ENCODE data around the gene ABCC6. TPM values are rescaled to one million over a fixed set of nuclear protein-coding genes. Genes with fewer than 3 reads are reported as not detected.
"Not testable (repeated sequence)": the region's sequence is repeated elsewhere in the genome, so short reads cannot be mapped to it uniquely, and the experiment has no call there.

The ABCC6 gene
- total RNA-seq, 1 experiment from 2014 or later: 2.9 TPM

DNA sequence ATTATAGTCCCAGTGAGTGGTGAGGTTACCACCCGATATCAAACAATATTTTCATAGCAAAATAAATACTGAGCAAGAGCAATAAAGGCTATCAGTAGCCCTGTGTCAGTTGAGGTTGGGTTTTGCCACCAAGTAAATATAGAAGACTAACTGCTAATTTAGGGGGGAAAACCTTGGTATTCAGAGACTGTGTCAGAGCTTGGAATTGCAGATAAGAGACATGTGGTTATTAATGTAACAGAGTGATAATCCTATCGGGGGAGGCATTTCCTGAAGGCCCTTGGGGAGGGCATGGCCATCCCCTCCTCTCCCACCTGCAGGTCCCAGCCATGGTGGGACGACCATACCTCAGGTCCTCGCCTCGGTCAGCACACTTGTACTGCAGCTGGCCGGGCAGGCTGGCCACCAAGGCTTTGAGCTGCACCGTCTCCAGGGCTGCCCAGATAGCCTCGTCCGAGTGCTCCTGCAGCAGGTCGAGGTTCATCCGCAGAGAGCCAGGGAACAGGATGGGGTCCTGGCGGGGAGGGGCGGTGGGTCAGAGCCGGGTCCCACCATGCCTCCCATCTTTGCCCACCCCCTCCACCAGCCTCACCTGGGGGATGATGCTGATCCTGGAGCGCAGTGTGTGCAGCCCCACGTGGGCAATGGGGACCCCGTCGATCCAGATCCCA is 68.9 kb downstream of the ABCC6 start:
- H3K27ac ChIP-seq (ENCODE audit: low read length): no peak overlapping the region
- peaks cover 22% of the 10 kb centered on the region for H3K4me1 ChIP-seq (ENCODE audit: control insufficient read depth, insufficient read depth, low read length)
- H3K36me3 ChIP-seq (ENCODE audit: control insufficient read depth, insufficient read depth, low read length): no peaks in the 10 kb centered on the region
- no TSS peak for BruUV-seq (replicated peaks)
- in situ Hi-C loops (cut with HindIII; ENCODE audit: low pct_unique_long_range_greater_than_20kb, low sequenced_read_pairs): no loop called here
- H3K9me3 ChIP-seq (ENCODE audit: control insufficient read depth, insufficient read depth, low read depth, low read length): no peaks in the 10 kb centered on the region
- no peak overlapping the region for H3K4me3 ChIP-seq (ENCODE audit: low read depth in 2 of 2, low read length in 2 of 2)
- H3K27me3 ChIP-seq (ENCODE audit: control insufficient read depth, insufficient read depth, low read length): no peaks in the 10 kb centered on the region
- intact Hi-C loops (cut with micrococcal nuclease; ENCODE audit: unreplicated experiment): no loop called here
- ATAC-seq (no peak), DNase-seq (ENCODE audit: low read depth, low spot score) (no peak)
- ChIA-PET CTCF (interaction anchor here (0.6 kb wide), 1 partner anchor 1000 kb away, joined by 3 read pairs; no protein-coding TSS in a partner anchor), POLR2A (no interaction called here)
- TF ChIP-seq, protein P1, sequence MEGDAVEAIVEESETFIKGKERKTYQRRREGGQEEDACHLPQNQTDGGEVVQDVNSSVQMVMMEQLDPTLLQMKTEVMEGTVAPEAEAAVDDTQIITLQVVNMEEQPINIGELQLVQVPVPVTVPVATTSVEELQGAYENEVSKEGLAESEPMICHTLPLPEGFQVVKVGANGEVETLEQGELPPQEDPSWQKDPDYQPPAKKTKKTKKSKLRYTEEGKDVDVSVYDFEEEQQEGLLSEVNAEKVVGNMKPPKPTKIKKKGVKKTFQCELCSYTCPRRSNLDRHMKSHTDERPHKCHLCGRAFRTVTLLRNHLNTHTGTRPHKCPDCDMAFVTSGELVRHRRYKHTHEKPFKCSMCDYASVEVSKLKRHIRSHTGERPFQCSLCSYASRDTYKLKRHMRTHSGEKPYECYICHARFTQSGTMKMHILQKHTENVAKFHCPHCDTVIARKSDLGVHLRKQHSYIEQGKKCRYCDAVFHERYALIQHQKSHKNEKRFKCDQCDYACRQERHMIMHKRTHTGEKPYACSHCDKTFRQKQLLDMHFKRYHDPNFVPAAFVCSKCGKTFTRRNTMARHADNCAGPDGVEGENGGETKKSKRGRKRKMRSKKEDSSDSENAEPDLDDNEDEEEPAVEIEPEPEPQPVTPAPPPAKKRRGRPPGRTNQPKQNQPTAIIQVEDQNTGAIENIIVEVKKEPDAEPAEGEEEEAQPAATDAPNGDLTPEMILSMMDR (IDR thresholded peaks at IDR 0.05): no peak
- TF ChIP-seq POLR2AphosphoS5 (IDR thresholded peaks at IDR 0.05; ENCODE audit: low read depth, low read length): peak; percentile 28; the same call in 1 of the 2 replicates

DNA sequence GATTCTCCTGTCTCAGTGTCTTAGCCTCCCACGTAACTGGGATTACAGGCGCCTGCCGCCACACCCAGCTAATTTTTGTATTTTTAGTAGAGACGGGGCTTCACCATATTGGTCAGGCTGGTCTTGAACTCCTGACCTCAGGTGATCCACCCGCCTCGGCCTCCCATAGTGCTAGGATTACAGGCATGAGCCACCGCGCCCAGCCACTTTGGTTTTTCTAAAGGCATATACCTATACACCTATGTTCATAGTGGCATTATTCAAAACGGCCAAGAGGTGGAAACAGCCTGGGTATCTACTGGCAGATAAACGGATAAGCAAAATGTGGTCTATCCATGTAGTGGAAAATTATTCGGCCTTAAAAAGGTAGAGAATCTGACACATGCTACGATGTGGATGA is 70.3 kb downstream of the ABCC6 start:
- H3K27ac ChIP-seq (ENCODE audit: low read length); intact Hi-C loops (cut with micrococcal nuclease; ENCODE audit: unreplicated experiment); DNase-seq (ENCODE audit: low read depth, low spot score); in situ Hi-C loops (cut with HindIII; ENCODE audit: low pct_unique_long_range_greater_than_20kb, low sequenced_read_pairs); H3K9me3 ChIP-seq (ENCODE audit: control insufficient read depth, insufficient read depth, low read depth, low read length); H3K36me3 ChIP-seq (ENCODE audit: control insufficient read depth, insufficient read depth, low read length); H3K4me3 ChIP-seq (ENCODE audit: low read depth in 2 of 2, low read length in 2 of 2); BruUV-seq (replicated peaks); CTCF ChIA-PET; POLR2A ChIA-PET; H3K27me3 ChIP-seq (ENCODE audit: control insufficient read depth, insufficient read depth, low read length): not testable (repeated sequence)
- peak; percentile 1; the same call in 1 of the 2 replicates for ATAC-seq
- H3K4me1 ChIP-seq (ENCODE audit: control insufficient read depth, insufficient read depth, low read length): peaks cover 31% of the 10 kb centered on the region

DNA sequence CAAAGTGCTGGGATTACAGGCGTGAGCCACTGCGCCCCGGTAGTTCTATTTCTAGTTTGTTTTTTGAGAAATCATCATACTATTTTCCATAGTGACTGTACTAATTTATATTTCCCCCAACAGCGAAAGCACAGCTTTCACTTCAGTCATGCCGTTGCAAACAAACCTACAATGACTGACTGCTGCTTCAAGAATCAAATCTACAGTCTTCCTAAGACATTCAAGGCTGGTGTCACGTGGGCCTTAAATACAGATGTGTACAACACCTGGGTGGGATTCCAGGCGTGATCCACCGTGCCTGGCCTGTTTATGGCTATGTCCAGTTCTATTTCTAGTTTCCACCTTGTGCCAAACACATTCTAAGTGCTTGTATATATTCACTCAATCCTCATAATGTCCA is 72.0 kb downstream of the ABCC6 start:
- DNase-seq (ENCODE audit: low read depth, low spot score) (no peak), ATAC-seq (no peak)
- intact Hi-C loops (cut with micrococcal nuclease; ENCODE audit: unreplicated experiment) (no loop called here), in situ Hi-C loops (cut with HindIII; ENCODE audit: low pct_unique_long_range_greater_than_20kb, low sequenced_read_pairs) (no loop called here)
- TF ChIP-seq POLR2AphosphoS5 (IDR thresholded peaks at IDR 0.05; ENCODE audit: low read depth, low read length): no peak
- TF ChIP-seq, protein P2, sequence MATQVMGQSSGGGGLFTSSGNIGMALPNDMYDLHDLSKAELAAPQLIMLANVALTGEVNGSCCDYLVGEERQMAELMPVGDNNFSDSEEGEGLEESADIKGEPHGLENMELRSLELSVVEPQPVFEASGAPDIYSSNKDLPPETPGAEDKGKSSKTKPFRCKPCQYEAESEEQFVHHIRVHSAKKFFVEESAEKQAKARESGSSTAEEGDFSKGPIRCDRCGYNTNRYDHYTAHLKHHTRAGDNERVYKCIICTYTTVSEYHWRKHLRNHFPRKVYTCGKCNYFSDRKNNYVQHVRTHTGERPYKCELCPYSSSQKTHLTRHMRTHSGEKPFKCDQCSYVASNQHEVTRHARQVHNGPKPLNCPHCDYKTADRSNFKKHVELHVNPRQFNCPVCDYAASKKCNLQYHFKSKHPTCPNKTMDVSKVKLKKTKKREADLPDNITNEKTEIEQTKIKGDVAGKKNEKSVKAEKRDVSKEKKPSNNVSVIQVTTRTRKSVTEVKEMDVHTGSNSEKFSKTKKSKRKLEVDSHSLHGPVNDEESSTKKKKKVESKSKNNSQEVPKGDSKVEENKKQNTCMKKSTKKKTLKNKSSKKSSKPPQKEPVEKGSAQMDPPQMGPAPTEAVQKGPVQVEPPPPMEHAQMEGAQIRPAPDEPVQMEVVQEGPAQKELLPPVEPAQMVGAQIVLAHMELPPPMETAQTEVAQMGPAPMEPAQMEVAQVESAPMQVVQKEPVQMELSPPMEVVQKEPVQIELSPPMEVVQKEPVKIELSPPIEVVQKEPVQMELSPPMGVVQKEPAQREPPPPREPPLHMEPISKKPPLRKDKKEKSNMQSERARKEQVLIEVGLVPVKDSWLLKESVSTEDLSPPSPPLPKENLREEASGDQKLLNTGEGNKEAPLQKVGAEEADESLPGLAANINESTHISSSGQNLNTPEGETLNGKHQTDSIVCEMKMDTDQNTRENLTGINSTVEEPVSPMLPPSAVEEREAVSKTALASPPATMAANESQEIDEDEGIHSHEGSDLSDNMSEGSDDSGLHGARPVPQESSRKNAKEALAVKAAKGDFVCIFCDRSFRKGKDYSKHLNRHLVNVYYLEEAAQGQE (IDR thresholded peaks at IDR 0.05; ENCODE audit: insufficient read depth in 1 of 2, low read depth in 2 of 2, low read length in 1 of 2): no peak
- no peak for TF ChIP-seq SIN3A (IDR thresholded peaks at IDR 0.05; ENCODE audit: borderline replicate concordance, insufficient read depth, low read depth, low read length)
- no peak for TF ChIP-seq TCF7L2 (IDR thresholded peaks at IDR 0.05; ENCODE audit: low read depth, low read length)
- TF ChIP-seq, protein P1 (IDR thresholded peaks at IDR 0.05): no peak
- peaks cover 39% of the 10 kb centered on the region for H3K4me1 ChIP-seq (ENCODE audit: control insufficient read depth, insufficient read depth, low read length)
- POLR2A ChIA-PET: no interaction called here
- no peak overlapping the region for H3K4me3 ChIP-seq (ENCODE audit: low read depth in 2 of 2, low read length in 2 of 2)
- H3K27me3 ChIP-seq (ENCODE audit: control insufficient read depth, insufficient read depth, low read length): no peaks in the 10 kb centered on the region
- H3K9me3 ChIP-seq (ENCODE audit: control insufficient read depth, insufficient read depth, low read depth, low read length): no peaks in the 10 kb centered on the region
- no TSS peak for BruUV-seq (replicated peaks)
- no peaks in the 10 kb centered on the region for H3K36me3 ChIP-seq (ENCODE audit: control insufficient read depth, insufficient read depth, low read length)
- CTCF ChIA-PET: interaction anchor here (0.7 kb wide), 1 partner anchor 11 kb away, joined by 6 read pairs; no protein-coding TSS in a partner anchor
- H3K27ac ChIP-seq (ENCODE audit: low read length): no peak overlapping the region
